ENCODE results near the gene NT5DC4. TPM values are rescaled to one million over a fixed set of nuclear protein-coding genes. Genes with fewer than 3 reads are reported as not detected.
"Not testable (repeated sequence)": the region's sequence is repeated elsewhere in the genome, so short reads cannot be mapped to it uniquely, and the experiment has no call there.

Gene NT5DC4
- total RNA-seq, 2 donors from 2014 or later = not detected

DNA sequence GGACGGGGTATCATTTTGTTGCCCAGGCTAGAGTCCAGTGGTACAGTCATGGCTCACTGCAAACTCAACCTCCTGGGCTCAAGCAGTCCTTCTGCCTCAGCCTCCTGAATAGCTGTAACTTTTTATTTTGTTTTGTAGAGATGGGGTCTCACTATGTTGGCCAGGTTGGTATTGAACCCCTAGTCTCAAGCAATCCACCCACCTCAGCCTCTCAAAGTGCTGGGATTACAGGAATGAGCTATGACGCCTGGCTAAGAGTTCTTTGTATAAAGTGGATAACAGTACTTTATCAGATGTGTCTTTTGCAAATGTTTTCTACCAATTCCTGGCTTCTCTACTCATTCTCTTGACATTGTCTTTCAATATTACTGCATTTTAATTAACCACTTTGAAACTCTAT, 17.1 kb upstream of the NT5DC4 start:
- no peaks in the 10 kb centered on the region for H3K36me3 ChIP-seq (replicated peaks in 1 of 2; ENCODE audit: insufficient read depth in 1 of 2, low read depth in 2 of 2)
- intact Hi-C loops (cut with DNase I) = no loop called here
- 36 to 53% methylated on average over 2 of the region's 2 CpGs for WGBS, 2 donors
- no peak for ATAC-seq
- no peak for TF ChIP-seq POLR2A (IDR thresholded peaks at IDR 0.05)
- TF ChIP-seq, protein P1, sequence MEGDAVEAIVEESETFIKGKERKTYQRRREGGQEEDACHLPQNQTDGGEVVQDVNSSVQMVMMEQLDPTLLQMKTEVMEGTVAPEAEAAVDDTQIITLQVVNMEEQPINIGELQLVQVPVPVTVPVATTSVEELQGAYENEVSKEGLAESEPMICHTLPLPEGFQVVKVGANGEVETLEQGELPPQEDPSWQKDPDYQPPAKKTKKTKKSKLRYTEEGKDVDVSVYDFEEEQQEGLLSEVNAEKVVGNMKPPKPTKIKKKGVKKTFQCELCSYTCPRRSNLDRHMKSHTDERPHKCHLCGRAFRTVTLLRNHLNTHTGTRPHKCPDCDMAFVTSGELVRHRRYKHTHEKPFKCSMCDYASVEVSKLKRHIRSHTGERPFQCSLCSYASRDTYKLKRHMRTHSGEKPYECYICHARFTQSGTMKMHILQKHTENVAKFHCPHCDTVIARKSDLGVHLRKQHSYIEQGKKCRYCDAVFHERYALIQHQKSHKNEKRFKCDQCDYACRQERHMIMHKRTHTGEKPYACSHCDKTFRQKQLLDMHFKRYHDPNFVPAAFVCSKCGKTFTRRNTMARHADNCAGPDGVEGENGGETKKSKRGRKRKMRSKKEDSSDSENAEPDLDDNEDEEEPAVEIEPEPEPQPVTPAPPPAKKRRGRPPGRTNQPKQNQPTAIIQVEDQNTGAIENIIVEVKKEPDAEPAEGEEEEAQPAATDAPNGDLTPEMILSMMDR (IDR thresholded peaks at IDR 0.05) = no peak
- no peak for DNase-seq
- no peak overlapping the region for H3K4me3 ChIP-seq
- H3K27ac ChIP-seq = no peak overlapping the region
- H3K27me3 ChIP-seq = no peaks in the 10 kb centered on the region
- no peaks in the 10 kb centered on the region for H3K4me1 ChIP-seq
- no peaks in the 10 kb centered on the region for H3K9me3 ChIP-seq

DNA sequence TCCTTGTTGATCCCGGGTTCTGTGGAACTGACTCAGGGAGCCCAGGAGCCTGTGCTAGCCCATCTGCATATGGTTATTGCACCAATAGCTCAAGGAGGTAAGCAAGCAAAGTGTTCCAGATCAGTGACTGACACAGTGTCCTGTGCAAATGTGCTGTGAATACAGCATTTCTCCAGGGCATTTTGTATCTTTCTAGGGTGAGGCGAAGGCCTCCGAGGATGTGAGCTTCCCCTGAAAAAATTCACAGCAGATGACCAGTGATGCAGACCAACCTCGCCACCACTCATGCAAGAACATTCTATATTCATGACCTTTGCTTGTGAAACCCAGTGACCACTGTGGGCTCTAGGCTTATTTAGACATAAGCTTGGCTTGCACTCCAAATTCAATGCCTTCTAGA, 15.2 kb upstream of the NT5DC4 start:
- no peak for TF ChIP-seq POLR2A (IDR thresholded peaks at IDR 0.05)
- TF ChIP-seq, protein P1 (IDR thresholded peaks at IDR 0.05) = no peak
- ATAC-seq (no peak), DNase-seq (no peak)
- H3K27me3 ChIP-seq = no peaks in the 10 kb centered on the region
- no peaks in the 10 kb centered on the region for H3K4me1 ChIP-seq
- H3K4me3 ChIP-seq = no peak overlapping the region
- no peak overlapping the region for H3K27ac ChIP-seq
- intact Hi-C loops (cut with DNase I) = no loop called here
- H3K9me3 ChIP-seq = no peaks in the 10 kb centered on the region
- WGBS, 2 donors = 71 to 73% methylated on average over 4 of the region's 4 CpGs
- no peaks in the 10 kb centered on the region for H3K36me3 ChIP-seq (replicated peaks in 1 of 2; ENCODE audit: insufficient read depth in 1 of 2, low read depth in 2 of 2)

DNA sequence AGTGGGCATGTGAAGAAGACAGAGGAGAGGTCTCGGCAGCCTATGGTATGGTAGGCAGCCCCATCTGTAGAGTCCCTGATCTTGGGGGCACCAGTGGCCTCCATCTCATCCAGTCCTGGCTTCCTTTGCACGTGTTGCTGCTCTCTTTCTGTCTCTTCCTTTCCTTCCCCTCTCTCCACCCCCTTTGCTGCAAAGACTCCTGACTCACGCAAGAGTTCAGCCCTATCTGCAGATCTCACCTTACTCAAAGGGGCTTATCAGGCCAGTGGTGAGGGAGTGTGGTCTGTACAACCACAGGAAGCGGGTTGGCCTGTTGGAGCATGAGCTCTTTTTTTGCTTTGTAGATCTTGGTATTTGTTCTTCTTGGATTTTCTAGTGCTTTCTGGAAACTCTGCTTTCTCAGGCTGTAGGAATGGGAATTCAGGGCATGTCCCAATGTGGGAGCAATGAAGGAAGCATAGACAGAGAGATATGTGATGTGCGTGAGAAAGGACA, 14.6 kb upstream of the NT5DC4 start:
- no peak for TF ChIP-seq POLR2A (IDR thresholded peaks at IDR 0.05)
- TF ChIP-seq, protein P1 (IDR thresholded peaks at IDR 0.05) = no peak
- DNase-seq (no peak), ATAC-seq (no peak)
- no peaks in the 10 kb centered on the region for H3K4me1 ChIP-seq
- H3K27me3 ChIP-seq = no peaks in the 10 kb centered on the region
- intact Hi-C loops (cut with DNase I) = no loop called here
- WGBS, 2 donors = 38 to 41% methylated on average over 5 of the region's 5 CpGs
- H3K27ac ChIP-seq = no peak overlapping the region
- no peaks in the 10 kb centered on the region for H3K9me3 ChIP-seq
- H3K4me3 ChIP-seq = no peak overlapping the region
- no peaks in the 10 kb centered on the region for H3K36me3 ChIP-seq (replicated peaks in 1 of 2; ENCODE audit: insufficient read depth in 1 of 2, low read depth in 2 of 2)

DNA sequence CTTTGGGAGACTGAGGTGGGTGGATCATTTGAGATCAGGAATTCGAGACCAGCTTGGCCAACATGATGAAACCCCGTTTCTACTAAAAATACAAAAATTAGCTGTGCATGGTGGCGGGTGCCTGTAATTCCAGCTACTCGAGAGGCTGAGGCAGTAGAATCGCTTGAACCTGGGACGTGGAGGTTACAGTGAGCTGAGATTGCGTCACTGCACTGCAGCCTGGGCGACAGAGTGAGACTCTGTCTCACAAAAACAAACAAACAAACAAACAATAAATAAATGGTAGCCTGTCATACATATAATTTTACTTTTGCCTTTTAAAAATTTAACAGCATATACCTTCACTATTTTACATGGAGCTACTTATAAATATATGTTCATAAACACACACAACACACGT, 13.9 kb upstream of the NT5DC4 start:
- H3K4me1 ChIP-seq, ATAC-seq: not testable (repeated sequence)
- 63 to 64% methylated on average over 9 of the region's 9 CpGs for WGBS, 2 donors

DNA sequence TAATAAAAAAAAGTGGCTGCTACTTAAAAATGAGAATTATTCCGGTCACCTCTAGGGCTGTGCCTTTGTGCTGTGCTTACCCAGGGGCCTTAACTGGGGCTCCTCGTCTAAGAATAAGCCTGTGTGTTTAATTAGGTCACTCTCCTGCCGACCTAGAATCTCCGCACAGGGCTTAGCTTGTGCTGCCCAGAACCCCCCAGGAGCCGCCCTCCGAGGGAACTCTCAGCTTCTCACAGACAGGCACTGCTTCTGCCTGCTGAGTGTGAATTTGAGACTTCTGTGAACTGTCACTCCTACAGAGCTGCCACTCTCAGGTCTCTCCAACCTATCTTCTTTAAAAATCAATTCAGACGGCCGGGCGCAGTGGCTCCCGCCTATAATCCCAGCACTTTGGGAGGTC, 11.9 kb upstream of the NT5DC4 start:
- DNase-seq (no peak), ATAC-seq (no peak)
- no peaks in the 10 kb centered on the region for H3K9me3 ChIP-seq
- 49 to 57% methylated on average over 10 of the region's 10 CpGs for WGBS, 2 donors
- H3K27me3 ChIP-seq = no peaks in the 10 kb centered on the region
- H3K27ac ChIP-seq = peak overlapping the region in 1 of 4 donors; percentile 5
- TF ChIP-seq, protein P1 (IDR thresholded peaks at IDR 0.05) = no peak
- TF ChIP-seq POLR2A (IDR thresholded peaks at IDR 0.05) = no peak
- H3K36me3 ChIP-seq (replicated peaks in 1 of 2; ENCODE audit: insufficient read depth in 1 of 2, low read depth in 2 of 2) = no peaks in the 10 kb centered on the region
- intact Hi-C loops (cut with DNase I) = no loop called here
- no peak overlapping the region for H3K4me3 ChIP-seq
- no peaks in the 10 kb centered on the region for H3K4me1 ChIP-seq

More for the DNA sequence above, 13.9 kb upstream of the NT5DC4 start:
- H3K27ac ChIP-seq; DNase-seq; H3K36me3 ChIP-seq (replicated peaks in 1 of 2; ENCODE audit: insufficient read depth in 1 of 2, low read depth in 2 of 2); H3K9me3 ChIP-seq; H3K27me3 ChIP-seq; intact Hi-C loops (cut with DNase I); H3K4me3 ChIP-seq: not testable (repeated sequence)

Data from body of pancreas (tissue), 4 donors.